Thyroid gland (tissue), 4 donors: ENCODE results near the gene GOLGA2. TPM values are rescaled to one million over a fixed set of nuclear protein-coding genes. Genes with fewer than 3 reads are reported as not detected.

Experiments
- DNase-seq, 2 donors: peaks; one replicate each; pipeline ENCODE4 v3.0.0-alpha.2; 2019
- H3K27ac ChIP-seq, 3 donors: fragments of 200-600 bp; sonication (generic); 1 replicate in 2 of 3; 2 replicates in 1 of 3; pipeline ENCODE4 v1.5.1; 2016 to 2019; ENCODE audit warnings: mild to moderate bottlenecking in 1 of 3, moderate library complexity in 1 of 3
- H3K27me3 ChIP-seq: fragments of 200-600 bp; sonication (generic); one replicate; pipeline ENCODE4 v1.5.1; 2019
- H3K36me3 ChIP-seq, 2 donors: fragments of 200-600 bp; sonication (generic); one replicate each; pipeline ENCODE4 v1.5.1; 2016 to 2019
- H3K4me1 ChIP-seq, 2 donors: fragments of 200-600 bp; sonication (generic); one replicate each; pipeline ENCODE4 v1.5.1; 2017 to 2019
- H3K4me3 ChIP-seq, 3 donors: fragments of 200-600 bp; sonication (generic); replicated peaks in 1 of 3; 1 replicate in 2 of 3; 2 replicates in 1 of 3; pipeline ENCODE4 v1.5.1; 2016; ENCODE audit warnings: mild to moderate bottlenecking in 1 of 3
- H3K9me3 ChIP-seq: fragments of 200-600 bp; sonication (generic); one replicate; pipeline ENCODE4 v1.5.1; 2017
- POLR2A ChIP-seq, 2 donors: fragments of 450-650 bp; IDR thresholded peaks; one replicate each; pipeline ENCODE4 v1.6.1; 2017; ENCODE audit warnings: antibody characterized with exemption in 2 of 2, mild to moderate bottlenecking in 2 of 2, moderate library complexity in 1 of 2
- WGBS, 2 donors: methylation state at CpG; one replicate each; pipeline ENCODE4 v1.1.5; 2017; 5-methylcytosine and 5-hydroxymethylcytosine counted together
- intact Hi-C: fragments of 100-400 bp; cut with DNase I; formaldehyde crosslinking; loops from one replicate; pipeline ENCODE4 v1.15.1; 2023
- microRNA counts, 2 donors: library from miRNA; unstranded; fragments of <30 nt; microRNA quantifications; one replicate each; lab custom pipeline; 2016 to 2017
- microRNA-seq: library from miRNA; unstranded; fragments of <30 nt; microRNA quantifications from one replicate; pipeline ENCODE4, GENCODE V29; 2016
- small RNA-seq: library from RNA; depleted of rRNA; stranded (forward); fragments of <200 nt; gene quantifications from one replicate; pipeline ENCODE3, GENCODE V24; 2016
- total RNA-seq, 4 donors: library from RNA; depleted of rRNA; stranded (reverse); fragments of >200 nt; gene quantifications; one replicate each; pipeline ENCODE4 v1.2.3, GENCODE V29; 2016
- TF ChIP-seq, protein P1 (sequence below), 6 experiments: fragments of 200-600 bp in 3 of 6; fragments of 450-650 bp in 3 of 6; sonication (generic) in 3 of 6; IDR thresholded peaks; one replicate each; pipeline ENCODE4 v1.5.1; 2016 to 2019; ENCODE audit warnings: antibody characterized with exemption in 6 of 6, mild to moderate bottlenecking in 2 of 6, inconsistent platforms in 1 of 6, moderate library complexity in 1 of 6

Gene GOLGA2
- total RNA-seq, 4 donors from 2014 or later: 94.6 to 140 (median 118) TPM

GRCh38 chr9:128208386-128208785 lies 67.4 kb downstream of the GOLGA2 start:
- 88 to 89% methylated on average over 7 of the region's 7 CpGs for WGBS, 2 donors
- H3K4me1 ChIP-seq: peaks cover 0 to 8% of the 10 kb centered on the region in 2 donors
- H3K9me3 ChIP-seq: no peaks in the 10 kb centered on the region
- peaks cover 7% of the 10 kb centered on the region for H3K27me3 ChIP-seq
- no peak overlapping the region for H3K27ac ChIP-seq
- H3K4me3 ChIP-seq: no peak overlapping the region
- no peak for TF ChIP-seq POLR2A (IDR thresholded peaks at IDR 0.05)
- TF ChIP-seq, protein P1, sequence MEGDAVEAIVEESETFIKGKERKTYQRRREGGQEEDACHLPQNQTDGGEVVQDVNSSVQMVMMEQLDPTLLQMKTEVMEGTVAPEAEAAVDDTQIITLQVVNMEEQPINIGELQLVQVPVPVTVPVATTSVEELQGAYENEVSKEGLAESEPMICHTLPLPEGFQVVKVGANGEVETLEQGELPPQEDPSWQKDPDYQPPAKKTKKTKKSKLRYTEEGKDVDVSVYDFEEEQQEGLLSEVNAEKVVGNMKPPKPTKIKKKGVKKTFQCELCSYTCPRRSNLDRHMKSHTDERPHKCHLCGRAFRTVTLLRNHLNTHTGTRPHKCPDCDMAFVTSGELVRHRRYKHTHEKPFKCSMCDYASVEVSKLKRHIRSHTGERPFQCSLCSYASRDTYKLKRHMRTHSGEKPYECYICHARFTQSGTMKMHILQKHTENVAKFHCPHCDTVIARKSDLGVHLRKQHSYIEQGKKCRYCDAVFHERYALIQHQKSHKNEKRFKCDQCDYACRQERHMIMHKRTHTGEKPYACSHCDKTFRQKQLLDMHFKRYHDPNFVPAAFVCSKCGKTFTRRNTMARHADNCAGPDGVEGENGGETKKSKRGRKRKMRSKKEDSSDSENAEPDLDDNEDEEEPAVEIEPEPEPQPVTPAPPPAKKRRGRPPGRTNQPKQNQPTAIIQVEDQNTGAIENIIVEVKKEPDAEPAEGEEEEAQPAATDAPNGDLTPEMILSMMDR (IDR thresholded peaks at IDR 0.05): no peak
- intact Hi-C loops: no loop called here
- no peaks in the 10 kb centered on the region for H3K36me3 ChIP-seq
- no peak for DNase-seq

- no peaks in the 10 kb centered on the region for H3K36me3 ChIP-seq
- intact Hi-C loops: no loop called here
- no peak overlapping the region for H3K4me3 ChIP-seq
- 78 to 80% methylated on average over 13 to 15 of the region's 15 CpGs for WGBS, 2 donors
- no peak overlapping the region for H3K27ac ChIP-seq
- no peaks in the 10 kb centered on the region for H3K9me3 ChIP-seq
- no peak for DNase-seq
- TF ChIP-seq POLR2A (IDR thresholded peaks at IDR 0.05): no peak
- TF ChIP-seq, protein P1 (IDR thresholded peaks at IDR 0.05): no peak
- peaks cover 7% of the 10 kb centered on the region for H3K27me3 ChIP-seq
- peaks cover 0 to 12% of the 10 kb centered on the region in 2 donors for H3K4me1 ChIP-seq
Measured at GRCh38 chr9:128206916-128207910, 68.6 kb downstream of the GOLGA2 start.

GRCh38 chr9:128206484-128206883 lies 69.3 kb downstream of the GOLGA2 start:
- H3K4me3 ChIP-seq: no peak overlapping the region
- intact Hi-C loops: no loop called here
- H3K27ac ChIP-seq: no peak overlapping the region
- no peak for DNase-seq
- H3K9me3 ChIP-seq: no peaks in the 10 kb centered on the region
- H3K27me3 ChIP-seq: peaks cover 7% of the 10 kb centered on the region
- peaks cover 0 to 12% of the 10 kb centered on the region in 2 donors for H3K4me1 ChIP-seq
- no peak for TF ChIP-seq POLR2A (IDR thresholded peaks at IDR 0.05)
- TF ChIP-seq, protein P1 (IDR thresholded peaks at IDR 0.05): no peak
- 88 to 91% methylated on average over 3 of the region's 3 CpGs for WGBS, 2 donors
- H3K36me3 ChIP-seq: no peaks in the 10 kb centered on the region

MicroRNAs encoded within 50 kb of the gene (microRNA counts, 767-probe panel; counts per million panel counts)
- 3,682 to 6,824 counts per million in 2 donors for microRNA hsa-miR-199b-5p (lab: Ali Mortazavi, UCI)
- 0 counts per million in 2 donors for microRNA hsa-miR-3154 (lab: Ali Mortazavi, UCI)

Small RNAs within 50 kb of the gene (microRNA-seq; reads per million reads assigned to microRNA genes)
- gene MIR199B (471 reads per million, percentile 69 among the genes with 10 or more reads in this experiment), gene MIR3154 (not detected)

Small RNAs within 50 kb of the gene (small RNA-seq; reads per million reads assigned to genes)
- gene MIR199B: 6.9 reads per million, percentile 89 among the genes with 10 or more reads in this experiment
- gene MIR3154: not detected

Other genes with a start within 250 kb of the GOLGA2 start
- gene NAIF1, start 208.7 kb downstream of the GOLGA2 start, total RNA-seq: 10 to 100 TPM in 2 of 4 donors, 1 to 10 TPM in 2; 5.3 to 17.2 (median 9.4) TPM
- gene SLC25A25, start 207.8 kb downstream of the GOLGA2 start, total RNA-seq: 10 to 100 TPM; 21.9 to 42.0 (median 30.8) TPM
- 100 to 1,000 TPM in 1 of 4 donors, 10 to 100 TPM in 3; 80.0 to 112 (median 88.4) TPM for gene PTGES2, start 148.3 kb downstream of the GOLGA2 start, total RNA-seq
- gene LCN2, start 126.6 kb downstream of the GOLGA2 start, total RNA-seq: 10 to 100 TPM in 1 of 4 donors, 1 to 10 TPM in 2, under 1 TPM in 1; 0.45 to 10.6 (median 2.5) TPM
- 100 to 1,000 TPM in 3 of 4 donors, 10 to 100 TPM in 1; 98.1 to 204 (median 172) TPM for gene BBLN, start 115.7 kb downstream of the GOLGA2 start, total RNA-seq
- 10 to 100 TPM; 47.8 to 58.5 (median 52.7) TPM for gene CIZ1, start 84.4 kb downstream of the GOLGA2 start, total RNA-seq
- gene DNM1, start 72.6 kb downstream of the GOLGA2 start, total RNA-seq: 1 to 10 TPM; 4.7 to 9.2 (median 5.4) TPM
- gene SWI5, start 269 bp upstream of the GOLGA2 start, total RNA-seq: 10 to 100 TPM; 18.5 to 50.2 (median 49.2) TPM
- 10 to 100 TPM in 3 of 4 donors, 1 to 10 TPM in 1; 8.3 to 19.2 (median 16.6) TPM for gene TRUB2, start 46.4 kb upstream of the GOLGA2 start, total RNA-seq
- 100 to 1,000 TPM in 3 of 4 donors, 10 to 100 TPM in 1; 71.8 to 137 (median 108) TPM for gene COQ4, start 46.8 kb upstream of the GOLGA2 start, total RNA-seq
- gene SLC27A4, start 64.5 kb upstream of the GOLGA2 start, total RNA-seq: 10 to 100 TPM; 15.9 to 38.4 (median 30.4) TPM
- gene URM1, start 95.4 kb upstream of the GOLGA2 start, total RNA-seq: 10 to 100 TPM; 24.3 to 39.4 (median 31.2) TPM
- 10 to 100 TPM; 22.3 to 35.4 (median 27.2) TPM for gene CERCAM, start 144.8 kb upstream of the GOLGA2 start, total RNA-seq
- 10 to 100 TPM; 21.9 to 25.5 (median 22.4) TPM for gene ODF2, start 180.0 kb upstream of the GOLGA2 start, total RNA-seq
- 10 to 100 TPM; 24.1 to 30.3 (median 25.5) TPM for gene GLE1, start 228.7 kb upstream of the GOLGA2 start, total RNA-seq